Right lobe of liver (tissue), 6 donors: ENCODE data around the gene GREM1. TPM values are rescaled to one million over a fixed set of nuclear protein-coding genes. Genes with fewer than 3 reads are reported as not detected.

Source experiments
- ATAC-seq, 4 donors: fragments of 200-7000 bp; cut with Tn5 transposase; one replicate each; pipeline ENCODE4 v1.9.1; 2020; ENCODE audit warnings: mild to moderate bottlenecking in 4 of 4, moderate library complexity in 4 of 4
- DNase-seq, 3 donors: peaks; one replicate each; pipeline ENCODE4 v3.0.0-alpha.2; 2020
- H3K27ac ChIP-seq, 3 donors: fragments of 200-600 bp; one replicate each; pipeline ENCODE4 v1.8.0; 2022
- H3K27me3 ChIP-seq, 2 donors: fragments of 200-600 bp; one replicate each; pipeline ENCODE4 v1.8.0; 2022
- H3K36me3 ChIP-seq, 4 donors: fragments of 200-600 bp; sonication (generic) in 1 of 4; one replicate each; pipeline versions ENCODE4 v1.5.1 to v1.8.0; 2017 to 2022; ENCODE audit warnings: control low read depth in 1 of 4
- H3K4me1 ChIP-seq, 4 donors: fragments of 200-600 bp; sonication (generic) in 1 of 4; one replicate each; pipeline versions ENCODE4 v1.5.1 to v1.8.0; 2017 to 2022; ENCODE audit warnings: control low read depth in 1 of 4
- H3K4me3 ChIP-seq, 3 donors: fragments of 200-600 bp; one replicate each; pipeline ENCODE4 v1.8.0; 2022
- H3K9me3 ChIP-seq, 4 donors: fragments of 200-600 bp; sonication (generic) in 1 of 4; one replicate each; pipeline versions ENCODE4 v1.5.1 to v1.8.0; 2017 to 2022; ENCODE audit warnings: control low read depth in 1 of 4
- CTCF ChIP-seq, 4 donors: fragments of 200-600 bp in 3 of 4; fragments of 450-650 bp in 1 of 4; IDR thresholded peaks; one replicate each; pipeline versions ENCODE4 v1.5.1 to v1.8.0; 2016 to 2022; ENCODE audit warnings: antibody characterized with exemption in 4 of 4, mild to moderate bottlenecking in 2 of 4
- POLR2A ChIP-seq: fragments of 450-650 bp; IDR thresholded peaks from one replicate; pipeline ENCODE4 v1.6.1; 2017; ENCODE audit warnings: antibody characterized with exemption, mild to moderate bottlenecking
- WGBS: methylation state at CpG from one replicate; pipeline ENCODE4 v1.1.6; 2018; ENCODE audit warnings: low coverage, low lambda C conversion rate; ENCODE audit not compliant: insufficient coverage; ENCODE audit errors: missing lambda C conversion rate; 5-methylcytosine and 5-hydroxymethylcytosine counted together
- intact Hi-C, 2 donors: fragments of 100-400 bp; cut with DNase I; formaldehyde crosslinking; loops; one replicate each; pipeline versions ENCODE4 v1.11.2 to v1.14.1; 2022
- total RNA-seq, 6 experiments: library from RNA; depleted of rRNA in 2 of 6; stranded (reverse); fragments of >200 nt in 2 of 6; fragmentation: NEBNext Ultra II Directional in 3 of 6; extraction: Animal tissue kit (Norgen Biotek cat#: 25700) in 3 of 6; gene quantifications; one replicate each; pipeline versions ENCODE4 v1.1.0 to v1.2.4, GENCODE V29; 2016 to 2023
- donor health status: DM: no; HTN: yes; CAD: no.
- donor health status: DM: no; HTN: no; CAD: no.
- donor health status: DM: no; HTN: no; CAD: no.
- donor health status: DM: no; HTN: yes; CAD: no.
- donor health status: DM: no; HTN: yes; CAD: no.

GREM1 gene
- total RNA-seq, 6 experiments from 2014 or later = 0.16 to 2.4 (median 0.37) TPM; not detected in 1

GRCh38 chr15:32705446-32705845 lies 12.4 kb upstream of the GREM1 start:
- Histone ChIP-seq H3K4me3 (no peak overlapping the region), H3K4me1 (peaks cover 0 to 20% (median 0%) of the 10 kb centered on the region in 4 donors), H3K36me3 (no peaks in the 10 kb centered on the region), H3K27me3 (no peaks in the 10 kb centered on the region), H3K27ac (no peak overlapping the region), H3K9me3 (no peaks in the 10 kb centered on the region)
- TF ChIP-seq POLR2A (no peak), CTCF (IDR thresholded peaks at IDR 0.05) (no peak)
- 91% methylated on average over 2 of the region's 2 CpGs for WGBS
- intact Hi-C loops = no loop called here
- ATAC-seq = no peak
- DNase-seq = no peak

- Histone ChIP-seq H3K27ac (no peak overlapping the region), H3K27me3 (no peaks in the 10 kb centered on the region), H3K36me3 (no peaks in the 10 kb centered on the region), H3K4me3 (no peak overlapping the region), H3K9me3 (no peaks in the 10 kb centered on the region), H3K4me1 (peaks cover 0 to 12% (median 0%) of the 10 kb centered on the region in 4 donors)
- ATAC-seq (no peak), DNase-seq (no peak)
- no peak for TF ChIP-seq POLR2A
- TF ChIP-seq CTCF (IDR thresholded peaks at IDR 0.05) = no peak
- WGBS = 87% methylated on average over 3 of the region's 3 CpGs
- intact Hi-C loops = no loop called here
Measured at GRCh38 chr15:32706704-32707103, 11.1 kb upstream of the GREM1 start.

- H3K36me3 ChIP-seq = no peaks in the 10 kb centered on the region
- H3K27ac ChIP-seq = no peak overlapping the region
- no peaks in the 10 kb centered on the region for H3K9me3 ChIP-seq
- TF ChIP-seq CTCF (IDR thresholded peaks at IDR 0.05) (no peak), POLR2A (no peak)
- H3K27me3 ChIP-seq = no peaks in the 10 kb centered on the region
- H3K4me1 ChIP-seq = peaks cover 0 to 12% (median 0%) of the 10 kb centered on the region in 4 donors
- 62% methylated on average over 6 of the region's 6 CpGs for WGBS
- ATAC-seq (no peak), DNase-seq (no peak)
- H3K4me3 ChIP-seq = no peak overlapping the region
- intact Hi-C loops = no loop called here
Measured at GRCh38 chr15:32707436-32707835, 10.4 kb upstream of the GREM1 start.

DNA sequence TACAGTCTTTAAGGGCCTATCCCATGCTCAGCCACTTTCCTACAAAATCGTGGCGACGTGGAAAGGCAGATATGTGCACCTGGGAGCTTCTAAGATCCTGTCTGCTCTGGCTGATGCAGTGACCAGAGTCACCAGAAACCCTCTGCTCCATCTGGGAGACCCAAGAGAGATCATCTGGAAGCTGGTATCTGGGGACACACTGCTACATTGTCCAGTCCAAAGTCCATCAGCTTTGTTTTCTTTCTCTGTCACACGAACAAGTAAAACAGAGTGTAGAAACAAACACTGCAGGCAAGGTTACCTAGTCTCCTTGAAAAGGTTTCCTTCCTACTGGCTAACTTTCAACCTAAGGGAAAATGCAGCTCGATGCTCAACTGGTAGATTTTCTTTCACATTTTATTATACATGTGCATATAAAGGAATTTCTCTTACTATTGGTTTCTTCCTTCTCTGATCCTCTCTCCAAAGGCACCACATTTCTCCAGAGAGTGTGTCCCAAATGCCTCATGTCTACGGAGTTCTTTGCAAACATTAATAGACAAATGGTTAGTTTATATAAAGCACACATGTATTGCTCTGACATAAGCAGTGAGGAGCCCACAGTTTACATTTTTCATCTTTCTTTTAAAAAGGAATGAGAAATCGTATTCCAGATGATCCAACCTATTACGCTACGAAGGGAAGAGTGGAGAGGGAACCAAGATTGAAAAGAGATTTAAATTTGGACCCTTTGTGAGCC lies 8.3 kb upstream of the GREM1 start:
- Histone ChIP-seq H3K9me3 (no peaks in the 10 kb centered on the region), H3K4me1 (peaks cover 0 to 12% (median 0%) of the 10 kb centered on the region in 4 donors), H3K27me3 (no peaks in the 10 kb centered on the region), H3K36me3 (no peaks in the 10 kb centered on the region), H3K27ac (peak overlapping the region in 1 of 3 donors; percentile 73), H3K4me3 (no peak overlapping the region)
- no peak for TF ChIP-seq CTCF (IDR thresholded peaks at IDR 0.05)
- no peak for TF ChIP-seq POLR2A
- intact Hi-C loops = no loop called here
- DNase-seq (no peak), ATAC-seq (peak; percentile 80 to 98 (median 94))
- WGBS = 49% methylated on average over 8 of the region's 9 CpGs
